HEK293 (cell line): ENCODE measurements around the gene LRRC27.

ENCODE experiments used
- CTCF ChIA-PET: fragments of 350-600 bp; formaldehyde crosslinking; extraction: SDS; loops from one replicate; lab custom pipeline; 2021; ENCODE audit warnings: antibody characterized with exemption; lab: Yijun Ruan, JAX
- POLR2A ChIA-PET: fragments of 300-600 bp; formaldehyde crosslinking; extraction: SDS; loops from one replicate; lab custom pipeline; 2020; ENCODE audit warnings: antibody characterized with exemption, inconsistent platforms; lab: Yijun Ruan, JAX
- H3K27ac ChIP-seq: fragments of 200-500 bp; sonication (Bioruptor generic); 2 replicates; pipeline ENCODE4 v1.5.1; 2014; ENCODE audit warnings: low read depth, low read length, control low read depth, inconsistent platforms; ENCODE audit errors: extremely low read depth
- H3K36me3 ChIP-seq, 2 experiments: fragments of 200-500 bp in 1 of 2; sonication (Bioruptor generic) in 1 of 2; 1 replicate in 1 of 2; 2 replicates in 1 of 2; pipeline ENCODE4 v1.5.1; 2014 to 2017; ENCODE audit warnings: inconsistent platforms in 2 of 2, low read length in 2 of 2; ENCODE audit not compliant: control insufficient read depth in 2 of 2, insufficient read depth in 1 of 2
- H3K4me1 ChIP-seq: fragments of 200-500 bp; sonication (Bioruptor generic); 2 replicates; pipeline ENCODE4 v1.5.1; 2014; ENCODE audit warnings: mild to moderate bottlenecking, low read length, inconsistent platforms; ENCODE audit not compliant: control insufficient read depth, insufficient read depth
- H3K4me3 ChIP-seq: 2 replicates; pipeline ENCODE4 v1.5.1; 2011; ENCODE audit warnings: low read depth, mild to moderate bottlenecking, control low read depth, low read length, moderate library complexity
- H3K9me3 ChIP-seq: fragments of 200-500 bp; sonication (Bioruptor generic); 2 replicates; pipeline ENCODE4 v1.5.1; 2014; ENCODE audit warnings: low read depth, low read length, inconsistent platforms; ENCODE audit not compliant: control insufficient read depth, insufficient read depth
- EGR2 ChIP-seq: fragments of 450-650 bp; formaldehyde crosslinking; IDR thresholded peaks from 2 replicates; pipeline ENCODE4 v1.5.1; 2016; ENCODE audit warnings: low read depth, missing biosample characterization, missing genetic modification characterization
- HIC1 ChIP-seq: fragments of 450-650 bp; formaldehyde crosslinking; IDR thresholded peaks from 2 replicates; pipeline ENCODE4 v1.5.1; 2016; ENCODE audit warnings: missing biosample characterization, missing genetic modification characterization
- IKZF3 ChIP-seq: fragments of 450-650 bp; IDR thresholded peaks from 2 replicates; pipeline ENCODE4 v1.5.0; 2018; ENCODE audit warnings: missing biosample characterization, mild to moderate bottlenecking, missing genetic modification characterization, moderate library complexity
- KLF1 ChIP-seq: fragments of 450-650 bp; formaldehyde crosslinking; IDR thresholded peaks from 2 replicates; pipeline ENCODE4 v1.5.1; 2016; ENCODE audit warnings: missing biosample characterization, missing genetic modification characterization
- KLF8 ChIP-seq: fragments of 450-650 bp; formaldehyde crosslinking; IDR thresholded peaks from 2 replicates; pipeline ENCODE4 v1.5.1; 2016; ENCODE audit warnings: missing biosample characterization, missing genetic modification characterization
- KLF9 ChIP-seq: fragments of 450-650 bp; formaldehyde crosslinking; IDR thresholded peaks from 2 replicates; pipeline ENCODE4 v1.5.1; 2016; ENCODE audit warnings: missing biosample characterization, missing genetic modification characterization, low read depth
- SCRT1 ChIP-seq: fragments of 450-650 bp; formaldehyde crosslinking; IDR thresholded peaks from 2 replicates; pipeline ENCODE4 v1.5.1; 2016; ENCODE audit warnings: missing biosample characterization, missing genetic modification characterization, borderline replicate concordance
- SP2 ChIP-seq: fragments of 450-650 bp; formaldehyde crosslinking; IDR thresholded peaks from 2 replicates; pipeline ENCODE4 v1.5.1; 2016; ENCODE audit warnings: missing biosample characterization, missing genetic modification characterization
- WT1 ChIP-seq: fragments of 450-650 bp; formaldehyde crosslinking; IDR thresholded peaks from 2 replicates; pipeline ENCODE4 v1.5.1; 2016; ENCODE audit warnings: missing biosample characterization, missing genetic modification characterization
- YY1 ChIP-seq: fragments of 450-650 bp; formaldehyde crosslinking; IDR thresholded peaks from 2 replicates; pipeline ENCODE4 v1.5.1; 2018; ENCODE audit warnings: missing biosample characterization, missing genetic modification characterization
- ZFHX2 ChIP-seq: fragments of 450-650 bp; formaldehyde crosslinking; conservative IDR thresholded peaks from 2 replicates; pipeline ENCODE4 v1.5.1; 2016; ENCODE audit warnings: missing biosample characterization, missing genetic modification characterization
- ZFP69B ChIP-seq: fragments of 450-650 bp; formaldehyde crosslinking; IDR thresholded peaks from 2 replicates; pipeline ENCODE4 v1.5.1; 2016; ENCODE audit warnings: missing biosample characterization, missing genetic modification characterization
- ZNF184 ChIP-seq: fragments of 450-650 bp; IDR thresholded peaks from 2 replicates; pipeline ENCODE4 v1.5.1; 2018; ENCODE audit warnings: missing biosample characterization, mild to moderate bottlenecking, missing genetic modification characterization
- ZNF202 ChIP-seq: fragments of 450-650 bp; formaldehyde crosslinking; IDR thresholded peaks from 2 replicates; pipeline ENCODE4 v1.5.1; 2016; ENCODE audit warnings: missing biosample characterization, missing genetic modification characterization, borderline replicate concordance
- ZNF223 ChIP-seq: fragments of 450-650 bp; formaldehyde crosslinking; IDR thresholded peaks from 2 replicates; pipeline ENCODE4 v1.5.1; 2016; ENCODE audit warnings: missing biosample characterization, missing genetic modification characterization
- ZNF24 ChIP-seq: fragments of 450-650 bp; formaldehyde crosslinking; IDR thresholded peaks from 2 replicates; pipeline ENCODE4 v1.5.1; 2016; ENCODE audit warnings: missing biosample characterization, missing genetic modification characterization
- ZNF280D ChIP-seq: fragments of 450-650 bp; formaldehyde crosslinking; IDR thresholded peaks from 2 replicates; pipeline ENCODE4 v1.5.1; 2016; ENCODE audit warnings: missing biosample characterization, missing genetic modification characterization
- ZNF423 ChIP-seq: fragments of 450-650 bp; formaldehyde crosslinking; IDR thresholded peaks from 2 replicates; pipeline ENCODE4 v1.5.1; 2016; ENCODE audit warnings: missing biosample characterization, missing genetic modification characterization
- ZNF473 ChIP-seq: fragments of 450-650 bp; formaldehyde crosslinking; IDR thresholded peaks from 2 replicates; pipeline ENCODE4 v1.5.1; 2017; ENCODE audit warnings: missing biosample characterization, missing genetic modification characterization
- ZNF501 ChIP-seq: fragments of 450-650 bp; formaldehyde crosslinking; IDR thresholded peaks from 2 replicates; pipeline ENCODE4 v1.5.1; 2016; ENCODE audit warnings: missing biosample characterization, missing genetic modification characterization
- ZNF560 ChIP-seq: fragments of 450-650 bp; formaldehyde crosslinking; IDR thresholded peaks from 2 replicates; pipeline ENCODE4 v1.5.1; 2017; ENCODE audit warnings: missing biosample characterization, missing genetic modification characterization, borderline replicate concordance
- ZNF610 ChIP-seq: fragments of 450-650 bp; formaldehyde crosslinking; IDR thresholded peaks from 2 replicates; pipeline ENCODE4 v1.5.1; 2016; ENCODE audit warnings: missing biosample characterization, missing genetic modification characterization, borderline replicate concordance
- ZNF621 ChIP-seq: fragments of 450-650 bp; formaldehyde crosslinking; IDR thresholded peaks from 2 replicates; pipeline ENCODE4 v1.5.1; 2017; ENCODE audit warnings: missing biosample characterization, missing genetic modification characterization
- ZNF670 ChIP-seq: fragments of 450-650 bp; formaldehyde crosslinking; IDR thresholded peaks from 2 replicates; pipeline ENCODE4 v1.5.1; 2016; ENCODE audit warnings: missing biosample characterization, missing genetic modification characterization, low read depth
- ZNF747 ChIP-seq: fragments of 450-650 bp; formaldehyde crosslinking; IDR thresholded peaks from 2 replicates; pipeline ENCODE4 v1.5.1; 2016; ENCODE audit warnings: missing biosample characterization, missing genetic modification characterization

LRRC27 gene

GRCh38 chr10:132363376-132363775, 31.4 kb downstream of the LRRC27 start:
- ChIA-PET CTCF (no interaction called here), POLR2A (no interaction called here)
- H3K4me3 ChIP-seq: no peak overlapping the region
- no peaks in the 10 kb centered on the region for H3K4me1 ChIP-seq
- no peak overlapping the region for H3K27ac ChIP-seq
- H3K9me3 ChIP-seq: no peaks in the 10 kb centered on the region
- TF ChIP-seq ZNF184 (no peak), SP2 (no peak), SCRT1 (tag by site-specific recombination) (no peak), WT1 (tag by site-specific recombination) (no peak)
- peaks cover 0 to 8% of the 10 kb centered on the region in 2 experiments; a peak in 1 of 3 replicates for H3K36me3 ChIP-seq

- no peaks in the 10 kb centered on the region for H3K4me1 ChIP-seq
- CTCF ChIA-PET: no interaction called here
- H3K27ac ChIP-seq: no peak overlapping the region
- TF ChIP-seq KLF1 (tag by site-specific recombination) (peak; percentile 88), ZNF747 (tag by site-specific recombination) (no peak), KLF8 (tag by site-specific recombination) (0 out of 2 replicates have a peak, but pooled peaks have one; percentile 18)
- POLR2A ChIA-PET: no interaction called here
- no peak overlapping the region for H3K4me3 ChIP-seq
- H3K36me3 ChIP-seq: peaks cover 0 to 8% of the 10 kb centered on the region in 2 experiments; a peak in 1 of 3 replicates
- no peaks in the 10 kb centered on the region for H3K9me3 ChIP-seq
Observed at GRCh38 chr10:132363921-132364593, 32.1 kb downstream of the LRRC27 start.

GRCh38 chr10:132364594-132364970, 32.6 kb downstream of the LRRC27 start:
- no peaks in the 10 kb centered on the region for H3K4me1 ChIP-seq
- no peak overlapping the region for H3K27ac ChIP-seq
- H3K4me3 ChIP-seq: no peak overlapping the region
- peaks cover 0 to 8% of the 10 kb centered on the region in 2 experiments; a peak in 1 of 3 replicates for H3K36me3 ChIP-seq
- ChIA-PET CTCF (no interaction called here), POLR2A (no interaction called here)
- TF ChIP-seq ZNF621 (tag by site-specific recombination) (no peak), YY1 (tag by site-specific recombination) (no peak), EGR2 (tag by site-specific recombination) (peak; percentile 76), ZNF670 (tag by site-specific recombination) (no peak), KLF9 (tag by site-specific recombination) (peak; percentile 53; the same call in 1 of the 2 replicates), ZNF223 (tag by site-specific recombination) (no peak), KLF1 (tag by site-specific recombination) (peak; percentile 92), ZFHX2 (tag by site-specific recombination) (peak; percentile 87)
- no peaks in the 10 kb centered on the region for H3K9me3 ChIP-seq

GRCh38 chr10:132365102-132365501, 33.1 kb downstream of the LRRC27 start:
- POLR2A ChIA-PET: no interaction called here
- H3K4me3 ChIP-seq: no peak overlapping the region
- H3K27ac ChIP-seq: no peak overlapping the region
- H3K4me1 ChIP-seq: no peaks in the 10 kb centered on the region
- H3K36me3 ChIP-seq: peaks cover 0 to 8% of the 10 kb centered on the region in 2 experiments; a peak in 1 of 3 replicates
- CTCF ChIA-PET: no interaction called here
- H3K9me3 ChIP-seq: no peaks in the 10 kb centered on the region
- no peak for TF ChIP-seq ZNF610 (tag by site-specific recombination)
- TF ChIP-seq SCRT1 (tag by site-specific recombination): no peak
- no peak for TF ChIP-seq ZNF423 (tag by site-specific recombination)
- no peak for TF ChIP-seq IKZF3 (tag by site-specific recombination)
- TF ChIP-seq ZNF280D (tag by site-specific recombination): no peak
- TF ChIP-seq ZNF202 (tag by site-specific recombination): no peak
- no peak for TF ChIP-seq ZNF501 (tag by site-specific recombination)
- TF ChIP-seq KLF9 (tag by site-specific recombination): no peak
- TF ChIP-seq ZFP69B (tag by site-specific recombination): no peak
- no peak for TF ChIP-seq ZNF560
- TF ChIP-seq ZNF473 (tag by site-specific recombination): no peak
- no peak for TF ChIP-seq HIC1 (tag by site-specific recombination)
- TF ChIP-seq ZNF24 (tag by site-specific recombination): no peak
